Testis (tissue), 3 donors: Measurements from ENCODE around the gene SDK2. TPM values are rescaled to one million over a fixed set of nuclear protein-coding genes. Genes with fewer than 3 reads are reported as not detected.

Experiments used
- DNase-seq: peaks from one replicate; pipeline ENCODE4 v3.0.0-alpha.2; 2019
- H3K27ac ChIP-seq, 2 donors: fragments of 200-600 bp; sonication (generic); one replicate each; pipeline ENCODE4 v1.5.1; 2019
- H3K27me3 ChIP-seq: fragments of 200-600 bp; sonication (generic); one replicate; pipeline ENCODE4 v1.5.1; 2019
- H3K36me3 ChIP-seq: fragments of 200-600 bp; sonication (generic); one replicate; pipeline ENCODE4 v1.5.1; 2017; ENCODE audit warnings: low read depth; ENCODE audit errors: missing control alignments
- H3K4me1 ChIP-seq: fragments of 200-600 bp; sonication (generic); one replicate; pipeline ENCODE4 v1.5.1; 2019
- H3K4me3 ChIP-seq, 2 donors: fragments of 200-600 bp; sonication (generic); one replicate each; pipeline ENCODE4 v1.5.1; 2017 to 2019
- H3K9me3 ChIP-seq: fragments of 200-600 bp; sonication (generic); one replicate; pipeline ENCODE4 v1.5.1; 2017
- CTCF ChIP-seq, 3 experiments: fragments of 450-650 bp in 2 of 3; fragments of 200-600 bp in 1 of 3; sonication (generic) in 1 of 3; IDR thresholded peaks; one replicate each; pipeline ENCODE4 v1.5.1; 2016 to 2019; ENCODE audit warnings: antibody characterized with exemption in 3 of 3, mild to moderate bottlenecking in 2 of 3, moderate library complexity in 1 of 3
- POLR2A ChIP-seq: fragments of 450-650 bp; IDR thresholded peaks from one replicate; pipeline ENCODE4 v1.6.1; 2017; ENCODE audit warnings: antibody characterized with exemption, mild to moderate bottlenecking, moderate library complexity
- WGBS, 2 donors: methylation state at CpG; one replicate each; pipeline ENCODE4 v1.1.5; 2018; 5-methylcytosine and 5-hydroxymethylcytosine counted together
- intact Hi-C: fragments of 100-400 bp; cut with DNase I; formaldehyde crosslinking; loops from one replicate; pipeline ENCODE4 v1.15.1; 2023; ENCODE audit warnings: low total_unique reads
- polyA plus RNA-seq: library from polyadenylated mRNA; stranded (reverse); fragments of 350-450 nt; fragmentation: Illumina TruSeq; extraction: RNeasy Lipid Tissue Mini Kit (QIAGEN cat#74804); gene quantifications from one replicate; pipeline ENCODE4 v1.2.3, GENCODE V29; 2014; ENCODE audit warnings: low read depth, low replicate concordance; ENCODE audit not compliant: insufficient read depth
- total RNA-seq, 2 donors: library from RNA; depleted of rRNA; stranded (reverse); fragments of >200 nt; gene quantifications; one replicate each; pipeline ENCODE4 v1.2.3, GENCODE V29; 2016

The SDK2 gene
- total and polyA plus RNA-seq, 3 donors from 2014 or later: 36.9 to 63.4 (median 55.4) TPM

- no peaks in the 10 kb centered on the region for H3K4me1 ChIP-seq
- no peaks in the 10 kb centered on the region for H3K27me3 ChIP-seq
- 61 to 68% methylated on average over 16 of the region's 16 CpGs for WGBS, 2 donors
- no peak overlapping the region for H3K27ac ChIP-seq
- intact Hi-C loops: no loop called here
- no peak for TF ChIP-seq POLR2A
- no peak for TF ChIP-seq CTCF (IDR thresholded peaks at IDR 0.05)
- H3K4me3 ChIP-seq: no peak overlapping the region
- H3K9me3 ChIP-seq: no peaks in the 10 kb centered on the region
- DNase-seq: no peak
- H3K36me3 ChIP-seq: no peaks in the 10 kb centered on the region
Measured at GRCh38 chr17:73586275-73586832, 57.9 kb downstream of the SDK2 start.

- H3K36me3 ChIP-seq: no peaks in the 10 kb centered on the region
- intact Hi-C loops: no loop called here
- H3K4me3 ChIP-seq: no peak overlapping the region
- no peak overlapping the region for H3K27ac ChIP-seq
- H3K27me3 ChIP-seq: no peaks in the 10 kb centered on the region
- TF ChIP-seq CTCF (IDR thresholded peaks at IDR 0.05) (no peak), POLR2A (no peak)
- H3K9me3 ChIP-seq: no peaks in the 10 kb centered on the region
- no peaks in the 10 kb centered on the region for H3K4me1 ChIP-seq
- no peak for DNase-seq
- 89 to 95% methylated on average over 5 of the region's 5 CpGs for WGBS, 2 donors
Measured at GRCh38 chr17:73585583-73585982, 58.7 kb downstream of the SDK2 start.

GRCh38 chr17:73584987-73585386 lies 59.3 kb downstream of the SDK2 start:
- Histone ChIP-seq H3K36me3 (no peaks in the 10 kb centered on the region), H3K4me1 (no peaks in the 10 kb centered on the region), H3K27ac (no peak overlapping the region), H3K4me3 (no peak overlapping the region), H3K27me3 (no peaks in the 10 kb centered on the region), H3K9me3 (no peaks in the 10 kb centered on the region)
- TF ChIP-seq POLR2A (no peak), CTCF (IDR thresholded peaks at IDR 0.05) (no peak)
- WGBS, 2 donors: 94 to 95% methylated on average over 5 of the region's 5 CpGs
- intact Hi-C loops: no loop called here
- DNase-seq: no peak

GRCh38 chr17:73584049-73584448 lies 60.2 kb downstream of the SDK2 start:
- DNase-seq: no peak
- intact Hi-C loops: no loop called here
- 96% methylated on average over 10 of the region's 11 CpGs; no CpG with 5 or more reads in 1 of the 2 donors for WGBS, 2 donors
- Histone ChIP-seq H3K9me3 (no peaks in the 10 kb centered on the region), H3K27me3 (no peaks in the 10 kb centered on the region), H3K4me3 (no peak overlapping the region), H3K27ac (no peak overlapping the region), H3K4me1 (no peaks in the 10 kb centered on the region), H3K36me3 (no peaks in the 10 kb centered on the region)
- no peak for TF ChIP-seq CTCF (IDR thresholded peaks at IDR 0.05)
- TF ChIP-seq POLR2A: no peak

GRCh38 chr17:73582821-73583220 lies 61.4 kb downstream of the SDK2 start:
- Histone ChIP-seq H3K4me3 (no peak overlapping the region), H3K9me3 (no peaks in the 10 kb centered on the region), H3K27me3 (no peaks in the 10 kb centered on the region), H3K27ac (no peak overlapping the region), H3K36me3 (no peaks in the 10 kb centered on the region), H3K4me1 (no peaks in the 10 kb centered on the region)
- 86 to 89% methylated on average over 9 of the region's 9 CpGs for WGBS, 2 donors
- intact Hi-C loops: no loop called here
- DNase-seq: no peak
- TF ChIP-seq POLR2A (no peak), CTCF (IDR thresholded peaks at IDR 0.05) (no peak)
